Measurements from ENCODE around the gene ASB15.
"Not testable (repeated sequence)": the region's sequence is repeated elsewhere in the genome, so short reads cannot be mapped to it uniquely, and the experiment has no call there.

ASB15 gene

DNA sequence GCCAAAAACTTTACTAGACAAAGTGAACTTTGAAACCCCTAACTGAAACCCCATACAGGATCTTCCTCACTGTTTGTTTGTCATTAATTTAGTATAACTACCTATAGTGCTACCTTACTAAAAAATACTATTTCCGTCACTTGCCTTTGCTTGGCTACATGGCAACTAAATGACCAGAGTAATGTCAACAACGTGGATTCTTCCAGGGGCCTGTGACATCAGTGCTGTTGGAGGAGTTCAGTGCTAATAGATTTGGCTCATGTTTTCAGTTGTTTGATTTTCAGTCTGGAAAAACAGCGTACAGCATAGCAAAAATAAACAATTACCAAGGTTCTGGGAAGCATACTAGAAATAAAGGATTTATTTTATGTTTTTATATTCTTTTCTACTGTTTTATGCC lies 3.0 kb upstream of the ASB15 start:
- no peak for DNase-seq (ENCODE audit: low read depth)

DNA sequence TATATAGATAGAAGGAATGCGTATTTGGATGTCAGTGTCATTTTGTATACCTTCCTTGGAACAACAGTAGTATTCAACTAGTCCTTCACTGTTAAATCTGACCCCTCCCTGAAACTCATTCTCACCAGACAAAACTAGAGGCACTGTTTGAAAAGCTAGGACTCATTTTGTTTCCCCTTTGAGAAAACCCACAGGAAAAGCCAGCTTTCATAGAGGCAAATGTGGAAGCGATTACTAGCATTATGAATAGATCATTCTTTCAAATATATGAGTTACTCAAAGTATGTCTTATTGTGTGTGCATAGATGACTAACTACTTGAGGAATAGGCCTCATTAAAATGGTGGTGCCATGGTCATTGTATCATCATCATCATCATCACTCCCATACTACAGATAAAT lies 1.9 kb upstream of the ASB15 start:
- no peak for DNase-seq (ENCODE audit: low read depth)

GRCh38 chr7:123600876-123601275 lies 745 bp upstream of the ASB15 start:
- DNase-seq (ENCODE audit: low read depth): no peak

GRCh38 chr7:123602648-123603047 lies 1.0 kb downstream of the ASB15 start:
- DNase-seq (ENCODE audit: low read depth): no peak

DNA sequence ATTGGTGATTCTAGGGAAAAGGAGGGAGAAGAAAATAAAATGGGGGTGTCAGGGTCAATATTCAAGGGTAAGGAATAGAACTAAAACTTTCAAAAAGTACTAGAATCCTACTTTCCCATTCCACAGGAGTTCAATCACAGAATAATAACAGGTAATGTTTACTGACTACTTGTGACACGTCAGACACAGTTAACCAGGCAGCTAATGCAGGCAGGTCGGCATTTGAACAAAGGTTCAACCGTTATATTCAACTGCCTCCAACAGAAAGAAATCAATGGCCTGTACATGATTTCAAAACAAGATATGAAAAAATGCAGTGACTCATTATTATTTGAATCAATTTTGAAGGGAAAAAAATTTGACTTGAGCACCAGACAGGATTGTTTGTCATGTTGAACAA lies 3.1 kb downstream of the ASB15 start:
- no peak for DNase-seq (ENCODE audit: low read depth)

DNA sequence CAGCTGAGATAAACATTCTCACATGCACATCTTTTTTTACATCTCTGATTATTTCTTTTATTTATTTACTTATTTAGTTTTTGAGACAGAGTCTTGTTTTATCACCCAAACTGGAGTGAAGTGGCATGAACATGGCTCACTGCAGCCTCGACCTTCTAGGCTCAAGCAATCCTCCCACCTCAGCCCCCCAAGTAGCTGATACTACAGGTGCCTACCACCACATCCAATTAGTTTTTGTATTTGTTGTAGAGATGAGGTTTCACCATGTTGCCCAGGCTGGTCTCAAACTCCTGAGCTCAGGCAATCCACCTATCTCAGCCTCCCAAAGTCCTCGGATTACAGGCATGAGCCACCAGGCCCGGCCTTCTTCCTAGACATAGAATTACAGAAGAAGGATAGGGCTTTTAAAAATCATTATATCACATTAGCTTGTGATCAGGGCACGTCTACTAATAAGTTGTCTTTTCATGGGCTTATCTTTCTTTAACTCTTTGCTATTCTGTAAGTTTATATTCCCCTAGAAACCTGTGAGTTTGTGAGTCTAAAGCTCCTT lies 5.9 kb downstream of the ASB15 start:
- DNase-seq (ENCODE audit: low read depth): no peak

GRCh38 chr7:123608991-123609882 lies 7.6 kb downstream of the ASB15 start:
- DNase-seq (ENCODE audit: low read depth): no peak

DNA sequence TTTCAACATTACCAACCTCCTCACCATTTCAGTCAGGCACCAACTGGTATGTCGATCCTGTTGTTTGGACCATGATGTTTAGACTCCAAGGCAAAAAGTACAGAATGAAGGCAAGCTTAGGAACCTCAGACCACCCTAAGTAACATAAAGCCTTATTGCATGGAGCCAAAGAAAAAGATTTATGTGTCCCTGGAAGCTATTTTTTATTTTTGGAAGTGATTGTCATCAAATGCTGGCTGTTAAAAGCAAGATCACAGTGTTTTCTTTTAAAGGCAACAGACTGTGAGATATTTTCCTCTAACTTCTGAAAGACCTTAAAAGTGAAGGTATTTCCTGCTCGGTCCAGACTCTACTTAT lies 8.2 kb downstream of the ASB15 start:
- DNase-seq (ENCODE audit: low read depth): no peak

DNA sequence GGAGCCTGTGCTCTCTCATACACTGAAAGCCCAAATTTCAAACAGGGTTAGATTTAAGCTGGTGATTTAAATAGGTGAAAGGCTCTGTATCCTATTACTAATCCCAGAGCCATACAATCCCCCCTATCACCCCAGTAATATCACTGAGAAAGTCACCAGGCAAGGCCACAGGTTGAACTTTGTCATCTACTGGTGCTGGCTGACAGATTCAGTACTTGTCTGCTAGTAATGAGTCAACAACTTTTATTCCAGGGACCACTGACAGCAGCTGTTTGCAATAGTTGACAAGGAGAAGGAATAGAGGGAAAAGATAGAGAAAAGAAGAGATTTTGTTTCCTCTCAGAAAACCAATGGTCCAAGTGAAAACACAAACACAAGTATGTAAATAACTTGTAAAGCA lies 10.4 kb downstream of the ASB15 start:
- no peak for DNase-seq (ENCODE audit: low read depth)

- no peak for DNase-seq (ENCODE audit: low read depth)
These were observed 13.7 kb downstream of the ASB15 start for GRCh38 chr7:123615344-123615743.

DNA sequence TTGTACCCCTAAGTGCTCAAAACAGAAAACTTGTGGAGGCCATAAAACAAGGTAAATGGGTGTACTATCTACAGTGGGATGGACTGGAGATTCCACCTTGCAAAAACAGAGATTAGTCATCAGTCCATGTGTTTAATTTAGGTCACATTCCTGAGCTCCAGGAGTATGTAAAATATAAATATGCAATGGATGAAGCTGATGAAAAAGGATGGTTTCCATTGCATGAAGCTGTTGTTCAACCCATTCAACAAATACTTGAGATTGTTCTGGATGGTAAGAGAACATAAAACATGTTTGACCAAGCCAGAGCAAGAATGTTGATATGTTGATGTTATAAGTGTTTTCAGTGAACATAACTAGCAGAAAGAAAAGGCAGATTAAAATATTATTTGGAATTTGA lies 14.6 kb downstream of the ASB15 start:
- no peak for DNase-seq (ENCODE audit: low read depth)

DNA sequence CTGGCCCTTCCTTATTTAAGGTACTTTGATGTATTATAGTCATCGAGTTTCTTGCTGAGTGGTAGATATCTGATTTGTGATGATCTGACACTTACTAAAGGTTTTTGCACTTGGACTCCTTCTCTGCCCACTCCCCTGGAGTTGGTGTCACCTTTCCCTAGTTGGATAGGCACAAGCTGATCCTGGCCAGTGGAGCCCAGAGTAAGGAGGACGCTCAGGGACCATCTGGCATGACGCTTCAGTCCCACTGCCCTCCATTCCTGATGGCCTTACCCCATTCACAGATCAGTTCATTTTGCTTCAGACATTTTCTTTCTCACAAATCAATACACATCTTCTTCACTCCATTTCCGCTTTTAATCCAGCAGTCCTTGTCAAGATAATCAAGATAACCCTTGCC lies 20.1 kb downstream of the ASB15 start:
- DNase-seq (ENCODE audit: low read depth): no peak

DNA sequence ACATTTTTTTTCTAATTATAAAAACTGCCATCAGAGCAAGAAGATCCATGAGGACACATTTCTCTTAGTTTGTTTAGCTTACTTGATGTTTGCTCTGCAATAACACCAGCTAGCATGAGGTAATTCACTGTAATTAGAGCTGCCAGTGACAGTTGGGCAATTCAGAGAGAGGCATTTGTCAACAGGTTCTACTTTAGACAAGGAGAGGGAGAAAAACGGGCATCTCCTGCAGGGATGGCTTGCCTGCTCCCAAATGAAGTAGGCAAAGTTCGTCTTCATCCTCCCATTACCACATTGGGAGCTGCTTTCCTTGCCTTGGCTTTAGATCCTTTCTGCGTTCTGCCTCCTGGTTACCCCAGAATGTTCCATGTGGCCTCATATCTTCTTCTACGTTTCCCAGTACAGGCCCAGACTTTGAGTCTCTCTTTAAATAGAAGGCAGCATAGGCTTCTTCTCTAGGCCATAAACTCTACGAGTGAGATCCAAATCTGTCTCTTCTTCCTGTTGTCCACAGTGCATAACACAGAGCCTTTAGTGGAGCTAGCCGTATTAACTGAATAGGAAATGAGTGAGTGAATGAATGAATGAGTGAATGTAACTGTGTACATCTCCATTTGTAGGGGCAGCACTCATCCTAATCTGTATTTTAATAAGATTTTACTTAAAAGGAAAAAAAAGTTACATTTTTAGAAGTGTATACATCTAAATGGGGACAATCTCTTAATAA lies 21.2 kb downstream of the ASB15 start:
- DNase-seq (ENCODE audit: low read depth): no peak

DNA sequence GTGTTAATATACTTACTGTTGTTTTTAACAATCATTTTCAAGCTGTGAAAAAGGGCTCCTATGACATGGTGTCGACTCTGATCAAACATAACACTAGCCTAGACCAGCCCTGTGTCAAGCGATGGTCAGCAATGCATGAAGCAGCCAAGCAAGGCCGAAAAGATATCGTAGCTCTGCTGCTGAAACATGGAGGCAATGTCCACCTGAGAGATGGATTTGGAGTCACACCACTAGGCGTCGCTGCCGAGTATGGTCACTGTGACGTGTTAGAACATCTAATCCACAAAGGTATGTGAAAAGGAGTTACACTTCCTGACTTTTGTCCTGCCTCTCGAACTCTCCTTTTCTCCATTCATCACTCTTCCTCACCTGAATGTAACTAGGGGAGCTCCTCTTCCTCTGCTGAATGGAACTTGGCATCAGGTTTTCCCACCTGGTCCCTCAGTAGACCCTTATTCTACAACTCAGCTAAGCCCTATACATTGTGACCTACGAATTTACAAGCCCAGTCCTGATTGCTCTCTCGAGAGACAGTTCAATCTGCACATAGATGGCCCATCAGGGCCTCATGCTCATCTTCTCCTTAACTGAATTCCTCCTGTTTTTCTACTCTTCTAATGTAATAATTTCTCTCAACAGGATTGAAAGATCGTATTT lies 23.0 kb downstream of the ASB15 start:
- DNase-seq (ENCODE audit: low read depth): peak; percentile 29

DNA sequence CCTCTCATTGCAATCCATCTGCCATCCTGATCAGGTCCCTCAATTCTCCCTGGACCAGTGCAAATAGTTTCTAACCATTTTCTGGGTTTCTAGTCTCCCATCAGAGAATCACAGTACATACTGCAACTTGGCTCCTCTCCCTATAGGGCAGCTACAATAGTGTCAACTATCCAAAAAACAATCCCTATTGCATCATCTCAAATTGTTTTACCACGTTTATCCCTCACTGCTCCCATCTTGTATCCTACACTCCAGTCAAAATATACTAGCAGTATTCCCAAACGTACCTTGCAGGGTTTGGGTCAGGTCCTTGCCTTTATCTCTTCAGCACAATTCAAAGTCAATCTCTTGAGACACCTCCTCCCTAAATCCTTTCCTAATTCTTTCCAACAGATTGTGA lies 23.6 kb downstream of the ASB15 start:
- DNase-seq (ENCODE audit: low read depth): no peak

DNA sequence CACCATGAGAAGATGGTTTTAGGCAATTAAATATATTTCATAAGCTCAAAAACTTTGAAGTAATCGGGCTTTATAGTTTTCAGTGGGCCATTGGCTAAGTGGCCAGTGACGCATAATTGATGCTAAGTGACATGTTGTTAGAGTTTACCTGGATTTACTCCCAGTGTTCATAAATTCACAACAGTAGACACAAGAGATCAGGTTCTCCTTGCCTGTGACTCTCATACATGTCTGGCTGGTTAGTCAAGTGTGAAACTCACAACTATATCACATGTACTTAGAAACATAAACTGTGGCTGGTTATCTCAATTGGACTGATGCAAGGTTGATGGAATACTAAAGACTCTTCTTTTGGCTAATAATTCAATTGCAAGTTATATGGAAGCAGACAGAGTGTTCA lies 26.2 kb downstream of the ASB15 start:
- DNase-seq (ENCODE audit: low read depth): no peak

GRCh38 chr7:123628829-123629228 lies 27.2 kb downstream of the ASB15 start:
- DNase-seq (ENCODE audit: low read depth): no peak

DNA sequence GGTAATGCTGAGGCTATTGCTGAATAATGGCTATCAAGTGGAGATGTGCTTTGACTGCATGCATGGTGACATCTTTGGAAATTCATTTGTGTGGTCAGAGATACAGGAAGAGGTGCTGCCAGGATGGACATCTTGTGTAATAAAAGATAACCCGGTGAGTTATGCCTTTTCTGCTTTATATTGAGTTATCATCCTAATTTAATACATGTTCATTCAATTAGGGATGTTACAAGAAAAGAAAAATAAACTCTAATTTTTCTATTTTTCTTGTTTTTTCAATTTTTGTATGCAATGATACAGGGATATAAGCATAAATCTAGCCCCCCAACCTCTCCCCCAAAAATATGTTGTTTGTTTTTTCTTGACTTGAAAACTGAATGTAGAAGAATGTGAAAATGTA lies 27.7 kb downstream of the ASB15 start:
- DNase-seq (ENCODE audit: low read depth): no peak

- no peak for DNase-seq (ENCODE audit: low read depth)
These were observed 31.2 kb downstream of the ASB15 start for GRCh38 chr7:123632808-123633207.

DNA sequence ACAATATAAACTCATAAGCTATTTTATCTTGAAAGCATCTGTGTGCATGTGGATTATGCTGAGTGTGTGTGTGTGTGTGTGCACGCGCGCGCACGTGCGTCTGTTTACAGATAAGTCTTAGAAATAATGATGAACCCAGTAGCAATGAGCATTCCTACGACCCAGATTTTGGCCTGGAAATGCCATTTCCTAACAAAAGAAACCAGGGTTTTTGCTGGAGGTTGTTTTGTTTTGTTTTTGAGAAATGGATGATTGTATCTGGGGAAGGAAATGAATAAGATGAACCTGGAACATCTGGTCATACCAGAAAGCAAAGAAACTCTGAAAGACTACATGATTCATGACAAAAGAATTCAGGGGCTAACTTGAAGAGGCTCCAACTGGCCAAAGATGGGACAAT lies 31.9 kb downstream of the ASB15 start:
- no peak for DNase-seq (ENCODE audit: low read depth)

DNA sequence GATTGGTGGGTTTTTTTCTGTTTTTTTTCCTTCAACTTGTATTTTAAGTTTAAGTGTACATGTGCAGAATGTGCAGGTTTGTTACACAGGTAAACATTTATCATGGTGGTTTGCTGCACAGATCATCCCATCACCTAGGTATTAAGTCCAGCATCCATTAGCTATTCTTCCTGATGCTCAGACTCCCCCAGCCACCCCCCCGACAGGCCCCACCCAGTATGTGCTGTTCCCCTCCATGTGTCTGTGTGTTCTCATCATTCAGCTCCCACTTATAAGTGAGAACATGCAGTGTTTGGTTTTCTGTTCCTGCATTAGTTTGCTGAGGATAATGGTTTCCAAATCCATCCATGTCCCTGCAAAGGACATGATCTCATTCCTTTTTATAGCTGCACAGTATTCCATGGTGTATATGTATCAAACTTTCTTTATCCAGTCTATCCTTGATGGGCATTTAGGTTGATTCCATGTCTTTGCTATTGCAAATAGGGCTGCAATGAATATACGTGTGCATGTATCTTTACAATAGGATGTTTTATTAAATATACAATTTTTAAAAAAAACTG lies 32.5 kb downstream of the ASB15 start:
- DNase-seq (ENCODE audit: low read depth): not testable (repeated sequence)

GRCh38 chr7:123635551-123636359 lies 34.1 kb downstream of the ASB15 start:
- DNase-seq (ENCODE audit: low read depth): no peak
